Muscle layer of colon (tissue), 2 donors: ENCODE measurements around the gene PLEKHN1.
"Not testable (repeated sequence)": the region's sequence is repeated elsewhere in the genome, so short reads cannot be mapped to it uniquely, and the experiment has no call there.

Experiments
- H3K27ac ChIP-seq: one replicate; pipeline ENCODE4 v1.7.0; 2013; ENCODE audit warnings: low read depth, mild to moderate bottlenecking, low read length, moderate library complexity
- H3K27me3 ChIP-seq, 2 donors: one replicate each; pipeline ENCODE4 v1.7.0; 2013; ENCODE audit warnings: low read length in 2 of 2, mild to moderate bottlenecking in 2 of 2; ENCODE audit not compliant: insufficient read depth in 2 of 2, control insufficient read depth in 1 of 2
- H3K36me3 ChIP-seq: one replicate; pipeline ENCODE4 v1.7.0; 2013; ENCODE audit warnings: mild to moderate bottlenecking, low read length; ENCODE audit not compliant: insufficient read depth
- H3K4me1 ChIP-seq: one replicate; pipeline ENCODE4 v1.7.0; 2013; ENCODE audit warnings: mild to moderate bottlenecking, low read length; ENCODE audit not compliant: insufficient read depth
- H3K4me3 ChIP-seq, 2 donors: one replicate each; pipeline ENCODE4 v1.7.0; 2013; ENCODE audit warnings: low read length in 2 of 2, low read depth in 1 of 2, mild to moderate bottlenecking in 1 of 2, moderate library complexity in 1 of 2
- H3K9ac ChIP-seq: one replicate; pipeline ENCODE4 v1.7.0; 2013; ENCODE audit warnings: low read length
- H3K9me3 ChIP-seq: one replicate; pipeline ENCODE4 v1.7.0; 2013; ENCODE audit warnings: mild to moderate bottlenecking, low read length
- donor health status: abdominal sarcoma.
- donor health status: Adenocarcinoma of cecum.

The PLEKHN1 gene

GRCh38 chr1:982765-983436 lies 16.6 kb downstream of the PLEKHN1 start:
- H3K4me1 ChIP-seq, result no peaks in the 10 kb centered on the region
- no peak overlapping the region for H3K27ac ChIP-seq
- H3K9ac ChIP-seq, result no peak overlapping the region
- H3K9me3 ChIP-seq, result no peaks in the 10 kb centered on the region
- no peaks in the 10 kb centered on the region for H3K36me3 ChIP-seq
- H3K4me3 ChIP-seq, result no peak overlapping the region
- peaks cover 0 to 17% of the 10 kb centered on the region in 2 donors for H3K27me3 ChIP-seq

- Histone ChIP-seq H3K9ac (no peak overlapping the region), H3K36me3 (no peaks in the 10 kb centered on the region), H3K4me1 (no peaks in the 10 kb centered on the region), H3K27ac (no peak overlapping the region), H3K9me3 (no peaks in the 10 kb centered on the region), H3K4me3 (no peak overlapping the region), H3K27me3 (peaks cover 0 to 17% of the 10 kb centered on the region in 2 donors)
Observed at GRCh38 chr1:983798-984475, 17.7 kb downstream of the PLEKHN1 start.

GRCh38 chr1:984476-984814 lies 18.2 kb downstream of the PLEKHN1 start:
- Histone ChIP-seq H3K9me3 (no peaks in the 10 kb centered on the region), H3K27me3 (peaks cover 0 to 17% of the 10 kb centered on the region in 2 donors), H3K4me3 (no peak overlapping the region)

GRCh38 chr1:985126-985525 lies 18.8 kb downstream of the PLEKHN1 start:
- Histone ChIP-seq H3K4me1 (no peaks in the 10 kb centered on the region), H3K27ac (no peak overlapping the region), H3K9ac (no peak overlapping the region), H3K36me3 (no peaks in the 10 kb centered on the region), H3K9me3 (no peaks in the 10 kb centered on the region), H3K4me3 (no peak overlapping the region), H3K27me3 (peaks cover 0 to 17% of the 10 kb centered on the region in 2 donors)

More at GRCh38 chr1:984476-984814, 18.2 kb downstream of the PLEKHN1 start:
- Histone ChIP-seq H3K9ac (no peak overlapping the region), H3K4me1 (no peaks in the 10 kb centered on the region), H3K27ac (no peak overlapping the region), H3K36me3 (no peaks in the 10 kb centered on the region)

GRCh38 chr1:988061-988460 lies 21.8 kb downstream of the PLEKHN1 start:
- H3K9me3 ChIP-seq, H3K36me3 ChIP-seq, H3K27me3 ChIP-seq, H3K4me3 ChIP-seq, H3K9ac ChIP-seq, H3K4me1 ChIP-seq, H3K27ac ChIP-seq: not testable (repeated sequence)

- H3K27ac ChIP-seq, H3K4me1 ChIP-seq, H3K36me3 ChIP-seq, H3K27me3 ChIP-seq, H3K9me3 ChIP-seq, H3K4me3 ChIP-seq, H3K9ac ChIP-seq: not testable (repeated sequence)
Observed at GRCh38 chr1:991275-991674, 25.0 kb downstream of the PLEKHN1 start.

GRCh38 chr1:991895-992294 lies 25.6 kb downstream of the PLEKHN1 start:
- H3K9me3 ChIP-seq, result peaks cover 3% of the 10 kb centered on the region
- H3K9ac ChIP-seq, result no peak overlapping the region
- no peak overlapping the region for H3K4me3 ChIP-seq
- no peaks in the 10 kb centered on the region for H3K36me3 ChIP-seq
- no peaks in the 10 kb centered on the region for H3K27me3 ChIP-seq
- H3K27ac ChIP-seq, result no peak overlapping the region
- no peaks in the 10 kb centered on the region for H3K4me1 ChIP-seq

GRCh38 chr1:992362-992761 lies 26.1 kb downstream of the PLEKHN1 start:
- no peaks in the 10 kb centered on the region for H3K36me3 ChIP-seq
- no peaks in the 10 kb centered on the region for H3K4me1 ChIP-seq
- peaks cover 0 to under 1% of the 10 kb centered on the region in 2 donors for H3K27me3 ChIP-seq
- no peak overlapping the region for H3K27ac ChIP-seq
- peaks cover 3% of the 10 kb centered on the region for H3K9me3 ChIP-seq
- no peak overlapping the region for H3K4me3 ChIP-seq
- H3K9ac ChIP-seq, result no peak overlapping the region

GRCh38 chr1:993379-993995 lies 27.2 kb downstream of the PLEKHN1 start:
- H3K9me3 ChIP-seq, result peaks cover 3% of the 10 kb centered on the region
- no peaks in the 10 kb centered on the region for H3K36me3 ChIP-seq
- no peaks in the 10 kb centered on the region for H3K4me1 ChIP-seq
- H3K9ac ChIP-seq, result no peak overlapping the region
- no peak overlapping the region for H3K27ac ChIP-seq
- H3K4me3 ChIP-seq, result no peak overlapping the region
- peaks cover 0 to 12% of the 10 kb centered on the region in 2 donors for H3K27me3 ChIP-seq

- peaks cover 0 to 12% of the 10 kb centered on the region in 2 donors for H3K27me3 ChIP-seq
- H3K4me3 ChIP-seq, H3K9me3 ChIP-seq: not testable (repeated sequence)
Observed at GRCh38 chr1:994546-994945, 28.3 kb downstream of the PLEKHN1 start.

GRCh38 chr1:995665-996633 lies 29.7 kb downstream of the PLEKHN1 start:
- Histone ChIP-seq H3K36me3 (no peaks in the 10 kb centered on the region), H3K27ac (no peak overlapping the region), H3K27me3 (peaks cover 0 to 13% of the 10 kb centered on the region in 2 donors), H3K4me3 (no peak overlapping the region), H3K4me1 (no peaks in the 10 kb centered on the region), H3K9ac (no peak overlapping the region), H3K9me3 (peaks cover 3% of the 10 kb centered on the region)

More at GRCh38 chr1:994546-994945, 28.3 kb downstream of the PLEKHN1 start:
- not testable (repeated sequence) for H3K4me1 ChIP-seq, H3K36me3 ChIP-seq, H3K9ac ChIP-seq, H3K27ac ChIP-seq
